GM21737 (cell line): ENCODE results near the gene CACNA1H.

ENCODE experiments used
- ATAC-seq: cut with Tn5 transposase; IDR thresholded peaks from one replicate; pipeline ENCODE4 v1.9.1; 2021; ENCODE audit warnings: mild to moderate bottlenecking, moderate library complexity; ENCODE audit not compliant: unreplicated experiment

The CACNA1H gene

GRCh38 chr16:1156055-1156982 is 3.4 kb downstream of the CACNA1H start:
- no peak for ATAC-seq

DNA sequence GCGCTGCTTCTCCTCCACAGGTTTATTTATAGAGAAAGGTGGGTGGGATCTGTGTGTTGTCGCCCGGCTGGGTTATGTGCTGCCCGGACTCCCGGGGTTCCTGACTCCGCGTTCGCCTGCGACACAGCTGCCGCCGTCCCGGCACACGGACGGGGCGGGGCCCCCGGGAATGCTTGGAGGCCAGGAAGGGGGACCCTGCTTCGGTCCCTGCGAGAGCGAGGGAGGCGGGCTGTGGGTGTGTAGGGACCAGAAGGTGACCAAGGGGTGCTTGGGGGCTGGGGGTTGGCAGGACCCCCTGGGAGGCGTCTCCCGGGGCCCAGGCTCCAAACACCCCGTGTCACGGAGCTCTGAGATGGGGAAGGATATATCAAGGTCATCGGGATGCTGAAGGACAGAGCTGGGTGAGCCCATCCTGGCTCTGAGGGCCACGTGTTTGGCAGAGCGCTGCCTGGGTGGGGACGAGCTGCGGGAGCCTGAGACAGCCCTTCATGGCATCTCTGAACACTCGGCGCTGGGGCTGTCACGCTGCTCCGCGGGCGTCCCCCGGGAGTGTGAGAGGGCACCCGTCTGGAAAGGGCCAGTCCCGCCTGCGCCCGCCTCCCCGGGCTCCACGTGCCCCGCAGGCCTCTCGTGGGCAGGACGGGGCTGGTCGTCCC is 4.2 kb downstream of the CACNA1H start:
- no peak for ATAC-seq

DNA sequence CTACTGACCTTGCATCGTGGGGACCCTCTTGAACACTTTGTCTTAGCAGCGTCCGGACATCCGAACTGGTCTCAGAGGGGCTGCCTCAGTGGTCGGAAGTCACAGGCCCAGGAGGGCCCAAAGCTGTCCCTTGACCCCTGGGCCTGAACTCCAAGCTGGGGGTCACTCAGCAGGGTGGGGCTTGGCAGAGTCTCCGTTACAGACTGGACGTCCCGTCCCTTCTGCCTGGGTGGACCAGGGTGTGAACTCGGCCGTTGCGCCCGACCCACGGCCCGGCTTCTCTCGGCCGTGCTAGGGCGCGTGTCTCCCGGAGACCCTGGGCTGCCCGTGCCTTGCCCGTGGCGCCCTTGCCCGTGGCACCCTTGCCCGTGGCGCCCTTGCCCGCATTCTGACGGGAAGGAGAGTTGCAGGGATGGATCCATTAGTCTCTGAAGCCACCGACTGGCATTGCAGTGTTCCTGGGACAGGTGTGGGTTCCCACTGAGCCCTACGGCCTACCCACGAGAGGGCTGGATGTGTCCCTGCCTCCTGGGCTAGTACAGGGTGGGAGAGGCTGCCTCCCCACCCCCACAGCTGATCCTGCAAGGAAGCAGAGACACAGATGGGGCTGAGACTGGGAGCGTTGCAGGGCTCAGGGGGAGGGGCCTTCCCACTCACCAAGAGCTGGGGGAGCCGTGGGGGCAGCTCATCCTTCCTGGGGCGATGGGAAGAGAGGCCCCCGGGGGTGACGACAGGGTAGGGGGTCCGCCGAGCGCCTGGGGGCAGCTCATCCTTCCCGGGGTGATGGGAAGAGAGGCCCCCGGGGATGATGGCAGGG is 4.9 kb downstream of the CACNA1H start:
- ATAC-seq: no peak

GRCh38 chr16:1158456-1159324 is 5.8 kb downstream of the CACNA1H start:
- ATAC-seq: no peak

- ATAC-seq: no peak
Observed at GRCh38 chr16:1159325-1159972, 6.5 kb downstream of the CACNA1H start.

GRCh38 chr16:1159973-1160772 is 7.3 kb downstream of the CACNA1H start:
- no peak for ATAC-seq

DNA sequence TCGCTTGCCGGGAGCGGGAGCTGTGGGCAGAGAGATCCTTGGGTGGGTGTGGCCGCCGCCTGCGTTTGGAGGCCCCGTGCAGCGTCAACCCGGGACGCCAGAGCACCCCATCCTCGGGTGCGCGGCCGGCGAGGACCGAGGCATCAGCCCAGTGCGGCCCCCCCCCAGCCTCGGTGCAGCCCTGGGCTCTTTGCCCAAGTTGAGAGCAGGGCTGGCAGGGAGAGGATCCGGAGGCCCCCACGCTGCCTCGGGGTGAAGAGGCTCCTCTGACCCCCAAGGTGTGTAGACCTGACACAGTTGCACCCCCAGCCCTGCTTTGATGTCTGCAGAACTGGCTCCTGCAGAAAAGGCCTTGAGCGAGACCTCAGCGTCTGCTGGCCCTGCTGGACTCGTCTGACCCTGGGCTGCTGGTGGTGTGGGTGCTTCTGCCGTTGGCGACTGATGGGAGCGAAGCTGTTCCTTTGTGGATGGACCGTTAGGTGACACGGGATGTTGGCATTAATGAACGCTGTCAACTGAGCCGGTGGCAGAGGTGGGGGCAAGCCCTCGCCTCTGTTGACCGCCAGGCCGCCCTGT is 8.0 kb downstream of the CACNA1H start:
- no peak for ATAC-seq

DNA sequence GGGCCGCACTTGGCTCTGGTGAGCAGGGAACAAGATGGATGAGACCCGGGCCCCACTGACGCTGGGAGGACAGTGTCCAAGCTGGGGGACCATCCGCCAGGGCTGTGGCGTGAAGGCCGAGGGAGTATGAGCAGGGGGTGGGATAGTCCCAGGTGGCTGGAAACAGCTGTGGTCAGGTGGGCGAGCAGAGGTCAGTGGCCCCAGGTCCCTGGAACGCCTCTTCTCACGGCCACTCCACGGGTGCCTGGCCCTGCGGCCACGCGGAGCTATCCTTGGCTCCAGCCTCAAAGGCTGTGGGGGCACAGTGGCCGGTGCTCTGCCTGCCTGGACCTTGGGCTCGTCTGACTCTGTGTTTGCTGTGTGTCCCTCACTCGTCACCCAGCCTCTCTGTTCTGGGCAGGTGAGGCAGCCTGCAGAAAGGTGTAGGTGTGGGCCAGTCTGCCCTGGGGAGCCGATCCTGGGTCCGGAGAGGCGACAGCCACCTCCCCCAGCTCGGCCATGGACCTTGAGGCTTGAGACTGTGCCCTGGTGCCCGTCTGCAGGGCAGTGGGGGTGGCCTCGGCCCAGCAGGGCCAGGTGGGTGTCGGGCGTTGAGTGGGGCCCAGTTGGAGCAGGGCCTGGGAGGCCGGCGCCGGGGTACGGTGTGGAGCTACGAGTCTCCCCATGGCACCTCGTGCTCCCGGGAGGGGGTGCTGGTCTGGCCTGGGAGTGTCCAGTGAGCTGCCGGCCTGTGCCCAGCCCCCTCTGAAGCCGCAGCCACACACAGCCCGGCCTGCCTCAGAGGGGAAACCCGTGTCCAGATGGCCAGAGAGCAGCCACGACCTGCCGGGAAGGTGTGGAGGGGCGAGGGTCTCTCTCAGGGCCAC is 10.0 kb downstream of the CACNA1H start:
- ATAC-seq: no peak

- ATAC-seq: no peak
Observed at GRCh38 chr16:1163567-1164055, 10.7 kb downstream of the CACNA1H start.

GRCh38 chr16:1164382-1164781 is 11.5 kb downstream of the CACNA1H start:
- ATAC-seq: no peak

DNA sequence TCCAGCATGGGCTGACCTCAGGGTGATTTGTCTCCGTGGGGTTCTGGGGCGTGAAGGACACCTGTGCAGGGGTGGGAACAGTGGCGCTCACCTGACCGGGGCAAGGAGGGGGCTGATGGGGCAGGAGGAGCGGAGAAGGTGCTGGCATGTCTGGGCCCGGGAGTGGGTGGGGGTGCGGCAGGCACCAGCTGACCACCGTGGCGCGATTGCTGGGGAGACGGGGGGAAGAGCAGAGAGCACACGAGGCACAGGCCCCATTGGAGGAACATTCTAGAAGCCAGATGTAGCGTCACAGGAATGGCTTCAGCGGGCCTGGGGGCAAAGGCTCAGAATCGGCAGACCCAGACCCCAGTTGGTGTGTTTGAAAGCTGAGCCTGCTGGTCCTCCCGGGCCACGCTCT is 12.1 kb downstream of the CACNA1H start:
- ATAC-seq: no peak

DNA sequence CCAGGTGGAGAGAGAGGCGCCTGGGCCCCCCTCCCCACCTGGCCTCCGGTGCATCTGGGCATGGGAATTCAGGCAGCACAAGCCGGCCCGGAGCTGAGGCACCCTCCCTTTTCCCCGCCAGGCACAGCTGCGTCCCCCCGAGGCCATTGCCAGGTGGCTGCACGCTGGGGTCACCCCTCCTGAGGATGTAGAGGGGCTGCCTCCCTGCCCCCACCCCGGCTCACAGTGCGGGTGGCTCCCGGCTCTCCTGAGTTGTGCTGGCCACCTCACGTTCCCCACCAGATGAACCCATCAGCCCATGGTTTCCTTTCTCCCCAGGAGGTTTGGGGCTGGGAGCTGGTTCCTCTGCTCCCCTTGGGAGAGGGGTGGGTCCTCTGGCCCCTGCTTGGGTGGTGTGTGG is 12.6 kb downstream of the CACNA1H start:
- no peak for ATAC-seq

DNA sequence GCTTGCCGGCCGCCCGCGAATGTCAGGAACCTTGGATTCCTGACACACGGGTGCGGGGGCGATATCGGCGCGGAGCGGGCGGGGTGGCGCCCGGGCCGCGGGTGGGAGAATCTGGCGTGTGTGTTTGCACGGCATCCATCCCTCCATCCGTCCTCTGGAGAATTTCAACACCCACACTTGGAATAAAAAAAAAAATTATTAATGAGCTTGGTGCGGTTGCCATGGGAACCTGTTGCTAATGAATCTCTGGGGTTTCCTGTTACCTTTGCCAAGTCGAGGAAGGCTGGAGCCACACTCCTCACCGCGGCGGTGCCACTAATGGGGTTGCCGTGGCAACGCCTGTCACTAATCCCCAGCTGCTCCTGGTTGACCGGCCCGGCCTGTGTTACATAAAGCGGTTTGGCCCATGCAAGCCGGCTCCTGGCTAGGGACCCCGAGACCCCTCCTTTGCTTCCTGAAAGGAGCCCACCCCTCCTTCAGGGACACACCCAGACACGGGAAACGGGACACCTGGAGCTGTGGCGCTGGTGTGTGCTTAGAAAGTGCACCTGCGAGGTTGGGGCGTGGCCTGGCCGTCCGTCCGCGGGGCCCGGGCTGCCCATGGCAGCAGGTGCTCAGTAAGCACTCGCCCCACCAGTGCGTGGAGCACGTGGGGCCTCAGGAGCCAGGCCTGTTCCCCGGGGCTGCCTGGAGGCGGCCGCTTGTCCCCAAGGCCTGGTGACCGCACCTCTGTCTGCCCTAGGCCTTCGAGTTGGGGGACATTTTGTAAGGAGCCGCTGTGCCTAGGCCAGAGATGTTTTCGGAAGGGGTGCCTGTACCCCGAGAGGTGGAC is 14.6 kb downstream of the CACNA1H start:
- ATAC-seq: no peak

- no peak for ATAC-seq
Observed at GRCh38 chr16:1168837-1169236, 15.9 kb downstream of the CACNA1H start.

GRCh38 chr16:1169285-1170075 is 16.6 kb downstream of the CACNA1H start:
- no peak for ATAC-seq

DNA sequence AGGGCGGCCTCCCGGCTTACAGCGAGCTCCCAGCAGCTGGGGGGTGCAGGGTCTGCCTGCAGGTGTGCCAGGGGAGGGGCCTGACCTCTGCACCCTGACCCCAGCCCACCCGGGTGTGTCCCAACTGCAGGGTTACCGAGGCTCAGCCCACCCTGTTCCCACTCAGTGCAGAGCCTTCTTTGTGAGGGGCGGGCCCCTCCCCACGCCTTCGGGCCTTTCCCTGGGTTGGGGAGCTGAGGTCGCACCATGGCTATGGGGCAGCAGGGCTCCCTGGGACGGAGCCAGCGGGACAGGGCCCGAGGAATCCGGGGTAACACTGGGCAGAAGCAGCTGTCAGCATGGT is 17.1 kb downstream of the CACNA1H start:
- no peak for ATAC-seq
